ENCODE results near the gene SHH.

Gene SHH

GRCh38 chr7:155770241-155770640 lies 42.0 kb downstream of the SHH start:
- TF ChIP-seq CTCF (IDR thresholded peaks at IDR 0.05; ENCODE audit: low read depth, low read length): no peak
- H3K4me3 ChIP-seq (ENCODE audit: low read depth, low read length): no peak overlapping the region
- DNase-seq (ENCODE audit: low read depth, low spot score): no peak
- in situ Hi-C loops (cut with HindIII; ENCODE audit: low sequenced_read_pairs): no loop called here

- TF ChIP-seq CTCF (IDR thresholded peaks at IDR 0.05; ENCODE audit: low read depth, low read length): no peak
- no peak overlapping the region for H3K4me3 ChIP-seq (ENCODE audit: low read depth, low read length)
- peak; percentile 29 for DNase-seq (ENCODE audit: low read depth, low spot score)
- in situ Hi-C loops (cut with HindIII; ENCODE audit: low sequenced_read_pairs): no loop called here
Observed at GRCh38 chr7:155769701-155770100, 42.6 kb downstream of the SHH start.

- in situ Hi-C loops (cut with HindIII; ENCODE audit: low sequenced_read_pairs): no loop called here
- H3K4me3 ChIP-seq (ENCODE audit: low read depth, low read length): no peak overlapping the region
- DNase-seq (ENCODE audit: low read depth, low spot score): no peak
- peak; percentile 9 for TF ChIP-seq CTCF (IDR thresholded peaks at IDR 0.05; ENCODE audit: low read depth, low read length)
Observed at GRCh38 chr7:155766966-155767916, 45.0 kb downstream of the SHH start.

- H3K4me3 ChIP-seq (ENCODE audit: low read depth, low read length): no peak overlapping the region
- TF ChIP-seq CTCF (IDR thresholded peaks at IDR 0.05; ENCODE audit: low read depth, low read length): no peak
- in situ Hi-C loops (cut with HindIII; ENCODE audit: low sequenced_read_pairs): no loop called here
- DNase-seq (ENCODE audit: low read depth, low spot score): no peak
Observed at GRCh38 chr7:155766386-155766785, 45.9 kb downstream of the SHH start.

- in situ Hi-C loops (cut with HindIII; ENCODE audit: low sequenced_read_pairs): no loop called here
- no peak overlapping the region for H3K4me3 ChIP-seq (ENCODE audit: low read depth, low read length)
- TF ChIP-seq CTCF (IDR thresholded peaks at IDR 0.05; ENCODE audit: low read depth, low read length): no peak
- DNase-seq (ENCODE audit: low read depth, low spot score): no peak
Observed at GRCh38 chr7:155765458-155765857, 46.8 kb downstream of the SHH start.

- DNase-seq (ENCODE audit: low read depth, low spot score): no peak
- in situ Hi-C loops (cut with HindIII; ENCODE audit: low sequenced_read_pairs): no loop called here
- H3K4me3 ChIP-seq (ENCODE audit: low read depth, low read length): no peak overlapping the region
Observed at GRCh38 chr7:155764438-155764793, 47.8 kb downstream of the SHH start.

More at GRCh38 chr7:155764438-155764793, 47.8 kb downstream of the SHH start:
- no peak for TF ChIP-seq CTCF (IDR thresholded peaks at IDR 0.05; ENCODE audit: low read depth, low read length)
